NB4 (cell line): ENCODE results near the gene PNCK.

ENCODE experiments used
- CTCF ChIP-seq: IDR thresholded peaks from one replicate; pipeline ENCODE4 v1.5.1; 2012; ENCODE audit warnings: low read depth, low read length
- MAX ChIP-seq: IDR thresholded peaks from 2 replicates; pipeline ENCODE4 v1.6.1; 2011; ENCODE audit warnings: low read depth, low read length
- MYC ChIP-seq: IDR thresholded peaks from 2 replicates; pipeline ENCODE4 v1.6.1; 2011; ENCODE audit warnings: low read depth, low read length
- POLR2A ChIP-seq: IDR thresholded peaks from 2 replicates; pipeline ENCODE4 v1.6.1; 2011; ENCODE audit warnings: mild to moderate bottlenecking; ENCODE audit not compliant: insufficient read length; ENCODE audit errors: extremely low read depth

DNA sequence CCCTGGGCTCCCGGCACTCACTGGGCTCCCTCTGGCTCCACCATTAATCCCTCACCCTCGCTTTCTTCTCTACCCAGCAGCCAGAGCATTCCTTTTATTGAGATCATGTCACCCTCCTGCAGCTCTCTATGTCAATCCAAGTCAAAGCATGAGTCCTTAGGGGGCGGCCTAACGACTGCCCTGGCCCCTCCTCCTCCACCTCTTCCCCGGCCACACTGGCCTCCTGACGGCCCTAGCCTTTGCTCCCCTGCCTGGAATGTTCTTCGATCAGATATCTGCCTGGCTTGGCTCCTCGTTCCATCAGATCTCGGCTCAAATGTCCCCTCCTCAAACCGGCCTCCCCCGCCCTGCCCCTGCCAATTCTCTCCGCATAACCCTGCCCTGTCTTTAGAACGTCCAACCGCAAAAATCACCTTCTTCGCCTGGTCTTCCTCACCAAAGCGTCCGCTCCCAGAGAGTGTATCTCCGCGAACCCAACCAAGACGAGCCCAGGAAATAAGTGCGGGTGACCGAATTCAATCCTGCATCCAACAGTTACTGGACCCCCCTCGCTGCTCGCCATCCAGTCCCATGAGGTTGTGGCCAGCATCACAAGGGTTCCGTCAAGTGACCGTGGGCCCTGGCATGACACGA is 722 bp upstream of the PNCK start:
- TF ChIP-seq MAX (no peak), CTCF (no peak), POLR2A (no peak), MYC (no peak)
